ENCODE data around the gene ITGB8.

The ITGB8 gene

DNA sequence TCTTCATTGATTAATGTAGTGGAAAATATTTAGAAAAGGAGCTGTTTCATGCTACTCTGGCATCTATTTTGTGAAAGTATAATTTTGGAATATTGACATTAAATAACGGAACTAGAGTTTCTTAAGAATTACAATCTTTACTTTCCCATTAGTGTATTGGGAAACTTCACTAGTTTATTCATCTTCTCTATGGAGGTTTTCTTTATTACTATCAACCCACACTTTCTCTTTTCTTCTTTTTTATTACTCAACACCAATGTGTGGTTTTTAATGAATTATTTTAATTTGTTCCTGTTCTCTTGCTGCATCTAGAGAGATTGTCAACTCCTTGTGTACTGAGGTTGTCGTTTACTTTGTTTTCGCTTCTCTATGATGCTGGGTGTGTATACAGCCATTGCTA is 20.4 kb upstream of the ITGB8 start:
- no peak for DNase-seq (ENCODE audit: low spot score)

DNA sequence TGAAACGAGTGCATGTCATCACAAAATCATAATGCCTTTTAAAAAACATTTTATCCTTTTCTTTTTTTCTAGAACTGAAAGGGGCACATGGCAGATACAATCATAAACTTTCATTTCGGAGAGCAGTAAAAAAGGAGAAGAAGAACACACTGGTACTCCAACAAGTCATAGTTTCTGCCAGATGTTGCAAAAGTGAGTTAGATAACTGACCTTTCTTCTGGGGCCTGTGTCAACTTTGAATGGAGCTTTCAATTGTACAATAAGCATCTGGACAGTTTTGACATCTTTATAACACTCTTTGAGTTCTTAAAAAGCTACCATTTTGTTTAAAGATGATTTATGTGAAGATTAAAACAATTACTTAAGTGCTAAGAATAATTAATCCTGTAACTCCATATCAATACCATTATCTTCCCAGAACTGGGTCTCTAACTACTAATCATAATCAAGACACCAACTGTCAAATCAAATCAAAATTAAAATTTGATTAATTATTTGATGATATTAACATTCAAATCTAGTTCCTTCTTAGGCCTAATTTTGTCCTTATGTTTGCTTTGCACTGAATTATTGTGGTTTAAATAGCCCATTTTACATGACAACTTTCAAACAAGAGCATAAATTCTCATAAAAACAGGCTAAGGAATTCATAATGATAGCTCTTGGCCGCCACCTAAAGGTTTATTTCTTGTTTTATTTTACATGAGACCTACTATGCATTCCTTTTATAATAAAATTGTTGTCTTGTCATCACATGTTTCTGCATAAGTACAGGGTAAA is 19.5 kb upstream of the ITGB8 start:
- DNase-seq (ENCODE audit: low spot score), result no peak

DNA sequence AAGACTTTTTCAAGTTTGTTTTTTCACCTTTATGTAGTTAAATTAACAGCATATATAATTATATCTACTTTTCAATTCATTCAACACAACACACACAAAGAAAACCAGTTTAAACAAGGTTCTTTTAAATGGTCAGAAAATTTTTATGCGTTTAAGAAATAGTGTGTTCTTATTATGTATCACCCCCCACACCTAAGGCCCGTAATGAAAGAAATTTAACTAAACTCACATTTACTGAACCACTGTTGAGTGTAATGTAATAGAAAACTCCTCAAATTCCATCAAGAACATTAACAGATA is 19.0 kb upstream of the ITGB8 start:
- no peak for DNase-seq (ENCODE audit: low spot score)

- DNase-seq (ENCODE audit: low spot score), result no peak
Measured at GRCh38 chr7:20312562-20312961, 18.1 kb upstream of the ITGB8 start.

DNA sequence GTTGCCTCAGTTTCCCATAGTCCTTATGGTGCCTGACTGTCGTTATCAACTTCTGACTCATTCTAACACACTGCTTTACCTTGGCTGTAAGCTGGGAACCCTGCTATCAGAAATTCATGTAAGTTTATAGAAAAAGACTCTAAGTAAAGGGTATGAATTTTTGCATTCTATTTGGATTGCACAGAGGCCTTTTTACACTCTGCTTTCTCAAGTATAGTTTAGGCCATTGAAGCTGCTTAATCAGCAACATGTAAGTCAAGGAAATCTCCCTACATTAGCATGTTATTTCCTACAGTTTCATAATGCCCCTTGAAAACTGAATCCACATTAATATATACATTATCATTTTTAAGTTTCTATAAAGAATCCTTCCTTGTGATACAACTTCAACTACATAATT is 17.1 kb upstream of the ITGB8 start:
- DNase-seq (ENCODE audit: low spot score), result no peak

DNA sequence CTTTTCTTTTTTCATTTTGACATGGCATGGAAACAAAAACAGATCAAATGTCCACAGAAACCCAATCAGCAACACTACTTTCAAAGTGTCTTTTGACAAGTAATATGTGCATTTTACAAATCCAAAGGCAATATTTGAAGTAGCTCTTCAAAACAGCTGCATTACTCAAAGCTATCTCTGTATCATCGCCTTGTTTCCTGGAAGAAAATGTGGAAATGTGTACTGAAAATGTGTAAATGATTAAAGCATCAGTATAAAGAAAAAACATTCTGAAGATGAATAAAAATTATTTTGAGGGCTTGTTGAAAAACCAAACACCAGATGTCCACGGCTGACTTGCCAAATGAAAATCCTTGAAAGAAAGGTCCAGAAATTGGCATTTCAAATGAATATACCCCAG is 16.5 kb upstream of the ITGB8 start:
- DNase-seq (ENCODE audit: low spot score), result no peak

- no peak for DNase-seq (ENCODE audit: low spot score)
Measured at GRCh38 chr7:20316706-20317105, 14.0 kb upstream of the ITGB8 start.

- no peak for DNase-seq (ENCODE audit: low spot score)
Measured at GRCh38 chr7:20317413-20317812, 13.3 kb upstream of the ITGB8 start.

- no peak for DNase-seq (ENCODE audit: low spot score)
Measured at GRCh38 chr7:20318933-20319332, 11.8 kb upstream of the ITGB8 start.

GRCh38 chr7:20320322-20320721 is 10.4 kb upstream of the ITGB8 start:
- no peak for DNase-seq (ENCODE audit: low spot score)

DNA sequence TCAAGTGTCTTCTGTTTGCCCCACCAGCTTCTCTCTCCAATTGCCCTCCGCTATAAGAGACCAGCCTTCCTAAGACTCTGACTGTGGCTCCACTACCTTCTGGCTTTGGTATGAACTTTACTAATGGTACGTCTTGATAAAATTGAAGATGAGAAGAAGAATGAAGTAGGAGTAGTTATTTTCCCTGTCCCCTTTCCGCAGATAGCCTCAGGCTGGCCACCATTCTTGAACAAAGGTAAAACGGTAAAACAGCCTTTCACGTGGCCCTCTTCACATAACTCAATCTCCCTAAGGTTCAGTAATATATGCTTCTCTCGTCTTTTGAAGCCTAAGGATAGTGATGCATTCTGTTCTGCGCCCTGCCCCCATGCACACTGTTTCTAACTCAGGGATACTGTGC is 9.9 kb upstream of the ITGB8 start:
- no peak for DNase-seq (ENCODE audit: low spot score)

GRCh38 chr7:20323595-20323994 is 7.1 kb upstream of the ITGB8 start:
- DNase-seq (ENCODE audit: low spot score), result no peak

GRCh38 chr7:20326342-20326741 is 4.4 kb upstream of the ITGB8 start:
- no peak for DNase-seq (ENCODE audit: low spot score)

DNA sequence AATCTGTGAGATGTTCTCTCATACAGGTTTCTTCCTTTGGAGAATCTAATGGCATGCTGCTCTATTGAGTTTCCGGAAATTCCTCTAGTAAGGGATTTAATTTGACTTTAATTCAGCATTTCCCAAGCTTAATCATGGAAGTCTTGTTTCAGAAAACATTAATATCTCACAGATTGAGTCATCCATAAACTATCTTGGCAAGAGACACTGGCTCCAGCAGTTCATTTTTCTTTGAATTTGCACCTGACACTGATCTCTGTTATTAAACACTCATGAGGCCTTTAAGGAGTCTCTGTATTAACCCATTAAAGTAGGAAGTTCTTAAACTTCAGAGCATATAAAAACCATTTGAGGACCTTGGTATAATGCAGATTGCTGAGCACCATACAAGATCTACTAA is 3.6 kb upstream of the ITGB8 start:
- peak; percentile 23 for DNase-seq (ENCODE audit: low spot score)

DNA sequence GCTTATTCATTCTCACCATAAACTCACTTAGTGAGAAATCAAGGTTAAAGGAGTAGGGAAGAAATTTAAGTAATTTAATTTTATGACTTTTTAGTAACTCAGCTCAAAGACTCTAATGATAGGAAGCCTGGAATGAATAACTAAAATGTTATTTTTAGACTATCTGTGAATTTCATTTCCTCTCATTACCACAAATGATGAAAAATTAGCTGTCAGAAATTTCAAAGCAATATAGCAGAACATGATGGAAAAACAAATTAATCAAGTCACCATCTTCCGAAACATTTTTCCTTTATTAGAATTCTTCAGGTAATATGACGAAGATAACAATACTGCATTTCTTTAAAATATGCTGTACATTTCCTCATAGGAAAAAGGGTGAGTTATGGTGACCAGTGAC is 2.7 kb upstream of the ITGB8 start:
- DNase-seq (ENCODE audit: low spot score), result no peak

- DNase-seq (ENCODE audit: low spot score), result no peak
Measured at GRCh38 chr7:20328692-20329091, 2.0 kb upstream of the ITGB8 start.

DNA sequence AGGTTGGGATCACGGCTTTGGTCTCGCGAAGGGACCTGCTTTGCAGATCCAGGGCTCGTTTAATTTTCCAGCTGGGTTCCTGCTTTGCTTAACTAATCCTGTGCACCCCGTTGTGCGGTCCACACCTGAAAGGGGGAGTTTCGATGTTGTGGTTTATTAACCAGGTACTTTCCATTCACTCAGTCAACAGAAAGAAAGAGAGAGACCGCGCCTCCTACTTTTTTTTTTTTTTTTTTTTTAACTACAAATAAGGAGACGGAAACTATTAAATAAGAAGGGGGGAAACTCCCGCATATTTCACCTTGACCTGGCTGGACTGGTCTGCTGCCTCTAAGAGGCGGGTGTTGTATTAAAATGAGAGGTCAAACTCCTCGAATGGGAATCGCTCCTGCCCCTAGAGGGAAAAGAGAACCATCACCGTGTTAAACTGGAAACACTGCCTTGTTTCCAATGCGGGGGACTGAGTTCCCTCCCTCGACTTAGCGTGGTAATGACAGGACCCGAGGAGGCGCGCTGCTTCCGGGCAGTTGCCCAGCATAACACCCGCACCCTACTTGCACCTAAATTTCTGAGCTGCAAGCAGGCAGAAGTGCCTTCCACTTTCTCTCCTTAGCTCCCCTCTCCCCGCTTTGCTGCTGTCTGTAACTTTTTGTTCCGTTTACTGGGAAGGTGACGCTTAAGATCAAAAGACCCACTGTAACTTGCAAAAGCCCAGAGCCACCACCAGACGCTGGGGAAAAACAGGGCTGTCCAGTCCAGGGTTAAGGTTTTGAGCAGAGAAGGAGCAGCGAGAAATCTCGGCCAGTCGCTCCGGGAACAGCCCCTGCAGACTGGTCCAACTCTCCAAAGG is 1.1 kb upstream of the ITGB8 start:
- peak; percentile 66 for DNase-seq (ENCODE audit: low spot score)

GRCh38 chr7:20330928-20331909 is 519 bp downstream of the ITGB8 start:
- DNase-seq (ENCODE audit: low spot score), result peak; percentile 33

DNA sequence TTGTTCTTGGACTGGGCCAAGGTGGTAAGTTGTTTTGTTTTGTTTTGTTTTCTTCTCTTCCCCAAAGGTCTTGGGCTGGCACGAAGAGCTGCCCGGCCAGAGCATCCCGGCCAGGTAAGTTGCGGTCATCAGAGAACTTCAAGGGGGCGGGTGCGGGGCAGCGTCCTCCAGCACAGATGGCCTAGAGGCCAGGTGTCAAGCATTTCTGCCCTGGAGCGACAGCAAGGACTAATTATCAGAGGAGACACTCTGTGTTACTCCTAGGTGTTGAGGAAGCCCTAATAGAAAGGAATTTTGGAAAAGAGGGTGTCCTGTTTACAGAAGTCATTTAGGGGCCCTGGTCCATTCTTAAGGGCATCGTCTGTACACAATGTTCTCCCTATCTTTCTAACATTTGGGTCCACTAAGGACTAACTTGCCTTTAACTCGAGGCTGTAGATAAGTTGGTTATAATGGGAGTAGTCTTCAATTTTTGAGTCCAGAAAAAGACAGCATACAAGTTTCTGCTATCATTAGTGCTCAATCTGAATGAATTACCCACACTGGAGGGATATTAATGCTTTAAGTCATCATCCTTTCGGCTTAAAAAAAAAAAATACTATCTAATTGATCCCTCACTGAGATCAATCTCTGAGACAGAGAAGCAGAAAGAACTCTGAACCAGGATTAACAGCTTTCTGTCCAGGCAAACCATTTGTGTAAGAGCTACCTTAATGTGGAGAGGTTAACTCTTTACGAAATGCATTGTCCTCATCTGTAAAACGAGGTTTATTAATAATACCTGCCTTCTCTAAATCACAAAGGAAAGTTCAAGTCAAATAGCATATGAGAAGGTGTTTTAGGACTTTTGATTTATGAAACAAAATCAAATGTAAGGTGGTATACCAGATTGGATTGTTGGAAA is 1.5 kb downstream of the ITGB8 start:
- DNase-seq (ENCODE audit: low spot score), result no peak

DNA sequence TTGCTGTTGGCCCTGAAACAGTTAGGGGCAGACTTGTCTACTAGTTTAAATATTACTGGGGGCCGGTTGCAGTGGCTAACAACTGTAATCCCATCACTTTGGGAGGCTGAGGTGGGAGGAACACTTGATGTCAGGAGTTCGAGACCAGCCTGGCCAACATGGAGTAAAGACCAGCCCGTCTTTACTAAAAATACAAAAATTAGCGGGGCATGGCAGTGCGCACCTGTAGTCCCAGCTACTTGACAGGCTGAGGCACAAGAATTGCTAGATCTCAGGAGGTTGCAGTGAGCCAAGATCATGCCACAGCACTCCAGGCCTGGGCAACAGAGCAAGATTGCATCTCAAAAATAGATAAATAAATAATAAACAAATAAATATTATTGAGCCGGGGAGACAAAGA is 7.6 kb downstream of the ITGB8 start:
- no peak for DNase-seq (ENCODE audit: low spot score)

GRCh38 chr7:20340839-20341238 is 10.1 kb downstream of the ITGB8 start:
- no peak for DNase-seq (ENCODE audit: low spot score)
